Measurements from ENCODE around the gene KANSL1. TPM values are rescaled to one million over a fixed set of nuclear protein-coding genes. Genes with fewer than 3 reads are reported as not detected.

KANSL1 gene
- total and polyA plus RNA-seq, 7 donors: 9.7 to 130 (median 70.7) TPM

DNA sequence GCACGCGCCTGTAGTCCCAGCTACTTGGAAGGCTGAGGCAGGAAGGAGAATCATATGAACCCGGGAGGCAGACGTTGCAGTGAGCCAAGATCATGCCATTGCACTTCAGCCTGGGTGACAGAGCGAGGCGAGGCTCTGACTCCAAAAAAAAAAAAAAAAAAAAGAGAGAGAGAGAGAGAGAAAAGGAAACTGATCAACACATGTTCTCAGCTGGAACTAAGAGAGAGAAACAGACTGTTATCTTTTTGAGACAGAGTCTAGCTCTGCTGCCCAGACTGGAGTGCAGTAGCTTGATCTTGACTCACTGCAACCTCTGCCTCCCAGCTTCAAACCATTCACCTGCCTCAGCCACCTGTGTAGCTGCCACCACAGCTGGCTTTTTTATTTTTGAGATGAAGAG, 133.7 kb downstream of the KANSL1 start:
- intact Hi-C loops (cut with DNase I): no loop called here
- no peak overlapping the region for H3K4me3 ChIP-seq
- DNase-seq: no peak
- peaks cover 0 to 10% (median 3%) of the 10 kb centered on the region in 4 donors for H3K36me3 ChIP-seq
- no peak overlapping the region for H3K27ac ChIP-seq
- 85 to 92% methylated on average over 6 of the region's 6 CpGs for WGBS, 2 donors
- no peaks in the 10 kb centered on the region for H3K9me3 ChIP-seq
- H3K27me3 ChIP-seq: no peaks in the 10 kb centered on the region
- H3K4me1 ChIP-seq: peaks cover 0 to 28% (median 18%) of the 10 kb centered on the region in 4 donors
- no peak for TF ChIP-seq EP300 (IDR thresholded peaks at IDR 0.05)

DNA sequence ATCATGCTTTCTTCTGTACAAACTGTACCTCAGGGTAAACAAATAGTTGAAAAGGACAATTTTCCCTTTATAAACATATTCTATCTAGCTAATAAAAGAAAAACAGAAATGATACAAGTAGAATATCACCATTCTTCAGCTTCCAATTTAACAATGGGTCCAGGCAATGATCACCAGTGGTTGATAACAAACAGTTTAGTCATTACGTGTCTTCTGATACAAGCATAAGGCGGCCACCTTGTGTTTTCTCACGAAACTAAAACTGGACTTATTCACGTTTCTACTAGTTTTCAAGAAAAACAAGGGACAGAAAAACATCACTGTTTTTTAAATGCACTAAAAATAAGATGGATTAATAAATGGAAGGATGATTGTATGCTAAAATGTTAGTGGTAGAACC, 135.9 kb downstream of the KANSL1 start:
- DNase-seq: no peak
- no peaks in the 10 kb centered on the region for H3K27me3 ChIP-seq
- no peak overlapping the region for H3K27ac ChIP-seq
- 93 to 95% methylated on average over 4 of the region's 4 CpGs for WGBS, 2 donors
- H3K9me3 ChIP-seq: no peaks in the 10 kb centered on the region
- no peak for TF ChIP-seq POLR2AphosphoS5 (IDR thresholded peaks at IDR 0.05)
- TF ChIP-seq, protein P1, sequence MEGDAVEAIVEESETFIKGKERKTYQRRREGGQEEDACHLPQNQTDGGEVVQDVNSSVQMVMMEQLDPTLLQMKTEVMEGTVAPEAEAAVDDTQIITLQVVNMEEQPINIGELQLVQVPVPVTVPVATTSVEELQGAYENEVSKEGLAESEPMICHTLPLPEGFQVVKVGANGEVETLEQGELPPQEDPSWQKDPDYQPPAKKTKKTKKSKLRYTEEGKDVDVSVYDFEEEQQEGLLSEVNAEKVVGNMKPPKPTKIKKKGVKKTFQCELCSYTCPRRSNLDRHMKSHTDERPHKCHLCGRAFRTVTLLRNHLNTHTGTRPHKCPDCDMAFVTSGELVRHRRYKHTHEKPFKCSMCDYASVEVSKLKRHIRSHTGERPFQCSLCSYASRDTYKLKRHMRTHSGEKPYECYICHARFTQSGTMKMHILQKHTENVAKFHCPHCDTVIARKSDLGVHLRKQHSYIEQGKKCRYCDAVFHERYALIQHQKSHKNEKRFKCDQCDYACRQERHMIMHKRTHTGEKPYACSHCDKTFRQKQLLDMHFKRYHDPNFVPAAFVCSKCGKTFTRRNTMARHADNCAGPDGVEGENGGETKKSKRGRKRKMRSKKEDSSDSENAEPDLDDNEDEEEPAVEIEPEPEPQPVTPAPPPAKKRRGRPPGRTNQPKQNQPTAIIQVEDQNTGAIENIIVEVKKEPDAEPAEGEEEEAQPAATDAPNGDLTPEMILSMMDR (IDR thresholded peaks at IDR 0.05): no peak
- no peak for TF ChIP-seq POLR2A (IDR thresholded peaks at IDR 0.05)
- TF ChIP-seq EP300 (IDR thresholded peaks at IDR 0.05): no peak
- H3K4me3 ChIP-seq: no peak overlapping the region
- peaks cover 0 to 9% (median 3%) of the 10 kb centered on the region in 4 donors for H3K36me3 ChIP-seq
- intact Hi-C loops (cut with DNase I): no loop called here
- H3K4me1 ChIP-seq: peaks cover 0 to 22% (median 6%) of the 10 kb centered on the region in 4 donors

DNA sequence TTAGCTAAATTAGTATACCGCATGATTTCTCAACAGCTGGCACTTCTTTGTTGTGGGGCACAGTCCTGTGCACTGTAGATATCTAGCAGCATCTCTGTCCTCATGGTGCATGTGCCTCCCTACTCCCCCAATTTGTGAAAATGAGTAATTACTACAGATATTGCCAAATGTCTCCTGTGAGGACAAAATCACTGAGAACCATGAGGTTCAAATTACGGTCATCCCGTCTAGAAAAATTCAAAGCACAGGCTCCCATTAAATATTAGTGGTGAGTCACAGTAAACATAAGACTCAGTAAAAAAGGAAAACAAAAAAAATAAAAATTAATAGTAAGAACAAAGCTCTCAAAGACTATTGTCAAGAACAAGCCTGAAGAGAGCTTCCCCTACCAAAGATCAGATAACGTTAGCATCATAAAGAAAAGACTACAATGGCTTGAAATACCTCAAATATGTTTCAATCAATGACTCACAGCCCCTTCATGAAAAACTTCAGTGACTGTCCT, 136.4 kb downstream of the KANSL1 start:
- no peak for TF ChIP-seq POLR2A (IDR thresholded peaks at IDR 0.05)
- no peak for TF ChIP-seq POLR2AphosphoS5 (IDR thresholded peaks at IDR 0.05)
- no peak for TF ChIP-seq EP300 (IDR thresholded peaks at IDR 0.05)
- TF ChIP-seq, protein P1 (IDR thresholded peaks at IDR 0.05): no peak
- Histone ChIP-seq H3K4me1 (peaks cover 0 to 26% (median 8%) of the 10 kb centered on the region in 4 donors), H3K9me3 (no peaks in the 10 kb centered on the region), H3K27me3 (no peaks in the 10 kb centered on the region), H3K27ac (no peak overlapping the region), H3K36me3 (peaks cover 0 to 9% (median 3%) of the 10 kb centered on the region in 4 donors), H3K4me3 (no peak overlapping the region)
- intact Hi-C loops (cut with DNase I): no loop called here
- 78 to 81% methylated on average over 4 of the region's 4 CpGs for WGBS, 2 donors
- DNase-seq: no peak

DNA sequence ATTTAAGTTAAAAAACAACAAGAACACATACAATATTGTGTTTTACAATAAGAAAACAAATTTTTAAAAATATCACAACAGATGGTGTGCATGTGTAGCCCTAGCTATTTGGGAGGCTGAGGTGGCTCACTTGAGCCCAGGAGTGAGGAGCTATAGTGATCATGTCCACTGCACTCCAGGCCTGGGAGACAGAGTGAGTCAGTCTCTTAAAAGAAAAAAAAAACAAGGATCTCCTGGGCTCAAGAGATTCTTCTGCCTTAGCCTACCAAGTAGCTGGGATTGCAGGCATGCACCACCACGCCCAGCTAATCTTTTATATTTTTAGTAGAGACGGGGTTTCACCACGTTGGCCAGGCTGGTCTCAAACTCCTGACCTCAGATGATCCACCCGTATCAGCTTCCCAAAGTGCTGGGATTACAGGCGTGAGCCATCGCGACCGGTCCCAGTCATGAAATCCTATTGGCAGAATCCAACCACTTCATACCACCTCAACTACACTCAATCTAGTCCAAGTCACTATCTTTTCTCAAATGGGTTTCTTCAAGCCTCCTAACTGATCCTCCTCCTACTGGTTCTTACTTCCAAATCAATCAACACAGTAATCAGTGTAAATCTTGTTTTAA, 139.2 kb downstream of the KANSL1 start:
- DNase-seq: no peak
- TF ChIP-seq POLR2AphosphoS5 (IDR thresholded peaks at IDR 0.05) (no peak), POLR2A (IDR thresholded peaks at IDR 0.05) (no peak), EP300 (IDR thresholded peaks at IDR 0.05) (no peak)
- TF ChIP-seq, protein P1 (IDR thresholded peaks at IDR 0.05): no peak
- H3K27me3 ChIP-seq: no peaks in the 10 kb centered on the region
- no peak overlapping the region for H3K4me3 ChIP-seq
- H3K36me3 ChIP-seq: peaks cover 3 to 21% (median 16%) of the 10 kb centered on the region in 4 donors
- no peaks in the 10 kb centered on the region for H3K9me3 ChIP-seq
- H3K4me1 ChIP-seq: peaks cover 0 to 27% (median 14%) of the 10 kb centered on the region in 4 donors
- 90 to 96% methylated on average over 8 of the region's 8 CpGs for WGBS, 2 donors
- H3K27ac ChIP-seq: no peak overlapping the region
- intact Hi-C loops (cut with DNase I): no loop called here

DNA sequence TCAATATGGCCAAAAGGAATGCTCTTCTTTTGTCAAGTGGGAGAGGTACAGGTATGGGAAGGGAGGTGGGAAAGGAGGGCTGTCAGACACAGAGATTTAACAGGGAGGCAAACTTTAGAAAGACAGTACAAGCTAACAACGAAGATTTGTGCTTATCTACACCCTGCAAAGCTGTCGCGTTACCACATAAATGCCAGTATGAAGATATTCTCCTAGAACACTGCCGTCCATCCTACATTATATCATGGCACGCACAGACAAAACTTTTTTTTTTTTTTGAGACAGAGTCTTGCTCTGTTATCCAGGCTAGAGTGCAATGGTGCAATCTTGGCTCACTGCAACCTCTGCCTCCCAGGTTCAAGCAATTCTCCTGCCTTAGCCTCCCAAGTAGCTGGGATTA, 143.6 kb downstream of the KANSL1 start:
- no peaks in the 10 kb centered on the region for H3K9me3 ChIP-seq
- intact Hi-C loops (cut with DNase I): no loop called here
- peaks cover 0 to 39% (median 23%) of the 10 kb centered on the region in 4 donors for H3K4me1 ChIP-seq
- H3K27me3 ChIP-seq: no peaks in the 10 kb centered on the region
- TF ChIP-seq POLR2AphosphoS5 (IDR thresholded peaks at IDR 0.05) (no peak), POLR2A (IDR thresholded peaks at IDR 0.05) (no peak), EP300 (IDR thresholded peaks at IDR 0.05) (no peak)
- TF ChIP-seq, protein P1 (IDR thresholded peaks at IDR 0.05): no peak
- DNase-seq: no peak
- H3K4me3 ChIP-seq: no peak overlapping the region
- no peak overlapping the region for H3K27ac ChIP-seq
- WGBS, 2 donors: 96 to 97% methylated on average over 5 of the region's 5 CpGs
- H3K36me3 ChIP-seq: peaks cover 3 to 52% (median 24%) of the 10 kb centered on the region in 4 donors
